GM19324 (cell line): ENCODE measurements around the gene HIGD1A.
"Not testable (repeated sequence)": the region's sequence is repeated elsewhere in the genome, so short reads cannot be mapped to it uniquely, and the experiment has no call there.

Experiments used
- ATAC-seq: cut with Tn5 transposase; IDR thresholded peaks from one replicate; pipeline ENCODE4 v1.9.1; 2021; ENCODE audit warnings: mild to moderate bottlenecking, moderate library complexity; ENCODE audit not compliant: unreplicated experiment, low FRiP score

Gene HIGD1A

GRCh38 chr3:42829628-42830436 is 25.5 kb upstream of the HIGD1A start:
- ATAC-seq, result no peak

GRCh38 chr3:42829083-42829627 is 24.9 kb upstream of the HIGD1A start:
- no peak for ATAC-seq

DNA sequence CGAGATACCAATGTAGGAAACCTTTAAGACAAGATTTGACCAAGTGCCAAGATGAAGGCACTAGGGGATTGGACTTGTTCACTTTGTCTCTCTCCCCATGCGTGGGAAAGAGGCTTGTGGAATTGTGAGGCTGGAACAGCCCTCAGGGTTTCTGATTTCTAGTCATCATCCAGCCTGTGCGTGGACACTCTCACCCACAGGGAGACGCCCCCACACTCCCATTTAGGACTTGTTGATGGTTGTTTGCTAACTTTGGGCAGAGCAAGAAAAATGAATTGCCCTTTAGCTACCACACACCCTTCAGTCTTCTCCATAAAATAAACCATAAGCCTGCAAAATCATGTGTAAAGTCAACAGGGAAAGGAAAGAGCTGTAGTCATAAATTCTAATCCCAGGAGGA is 23.4 kb upstream of the HIGD1A start:
- no peak for ATAC-seq

DNA sequence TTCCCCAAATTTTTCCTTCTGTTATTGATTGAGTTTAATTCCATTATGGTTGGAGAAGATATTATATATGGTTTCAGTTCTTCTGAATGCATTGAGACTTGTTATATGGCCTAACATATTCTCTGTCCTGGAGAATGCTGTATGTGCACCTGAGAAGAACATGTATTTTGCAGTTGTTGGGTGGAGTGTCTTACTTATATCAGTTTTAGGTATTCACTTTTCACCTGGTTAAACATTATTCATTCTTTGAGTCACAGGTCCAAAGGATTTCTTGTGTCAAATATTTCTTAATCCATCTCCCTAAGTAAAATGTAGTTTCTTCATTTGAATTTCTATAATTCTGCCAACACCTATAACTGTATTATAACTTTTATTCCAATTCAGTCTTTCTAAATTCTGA is 22.7 kb upstream of the HIGD1A start:
- ATAC-seq, result no peak

DNA sequence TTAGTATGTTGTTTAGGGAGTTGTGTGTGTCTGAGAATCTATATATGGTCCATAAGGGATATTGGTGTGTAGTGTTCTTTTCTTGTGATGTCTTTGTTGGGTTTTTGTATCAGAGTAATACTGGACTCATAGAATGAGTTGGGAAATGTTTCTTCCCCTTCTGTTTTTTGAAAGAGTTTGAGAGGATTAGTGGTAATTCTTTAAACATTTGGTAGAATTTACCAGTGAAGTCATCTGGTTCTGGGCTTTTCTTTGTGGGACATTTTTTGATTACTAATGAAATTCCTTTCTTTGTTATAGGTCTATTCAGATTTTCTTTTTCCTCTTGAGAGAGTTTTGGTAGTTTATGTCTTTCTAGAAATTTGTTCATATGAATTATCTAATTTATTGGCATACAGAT is 21.9 kb upstream of the HIGD1A start:
- no peak for ATAC-seq

DNA sequence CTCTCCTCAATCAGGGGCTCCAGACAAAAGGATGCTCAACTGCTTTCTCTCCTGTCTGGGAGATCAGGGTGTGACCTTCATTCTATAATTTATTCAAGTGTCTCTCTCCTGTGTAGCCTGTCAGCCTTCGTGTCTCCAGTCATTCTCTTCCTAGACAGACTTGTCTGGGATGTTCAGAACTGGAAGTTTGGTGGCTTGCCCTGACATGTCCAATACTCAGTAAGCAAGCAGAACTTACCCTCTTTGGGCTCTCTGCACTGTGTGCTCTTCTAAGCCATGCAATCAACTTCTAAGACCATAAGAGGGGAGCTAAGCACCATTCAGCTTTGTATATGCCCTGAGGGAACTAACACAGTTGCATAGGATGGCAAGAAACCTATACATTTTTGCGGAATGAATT is 19.1 kb upstream of the HIGD1A start:
- ATAC-seq, result no peak

- ATAC-seq, result no peak
Observed at GRCh38 chr3:42822828-42823227, 18.5 kb upstream of the HIGD1A start.

DNA sequence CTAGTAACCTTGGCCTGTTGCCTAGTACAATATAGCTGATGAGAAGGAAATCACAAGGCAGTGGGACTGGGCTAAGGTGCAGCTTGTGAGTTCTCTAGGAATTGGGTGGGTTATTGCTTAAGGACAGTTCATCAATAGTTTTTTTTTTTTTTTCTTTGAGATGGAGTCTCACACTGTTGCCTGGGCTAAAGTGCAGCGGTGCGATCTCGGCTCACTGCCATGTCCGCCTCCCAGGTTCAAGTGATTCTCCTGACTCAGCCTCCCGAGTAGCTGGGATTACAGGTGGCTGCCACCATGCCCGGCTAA is 16.4 kb upstream of the HIGD1A start:
- no peak for ATAC-seq

DNA sequence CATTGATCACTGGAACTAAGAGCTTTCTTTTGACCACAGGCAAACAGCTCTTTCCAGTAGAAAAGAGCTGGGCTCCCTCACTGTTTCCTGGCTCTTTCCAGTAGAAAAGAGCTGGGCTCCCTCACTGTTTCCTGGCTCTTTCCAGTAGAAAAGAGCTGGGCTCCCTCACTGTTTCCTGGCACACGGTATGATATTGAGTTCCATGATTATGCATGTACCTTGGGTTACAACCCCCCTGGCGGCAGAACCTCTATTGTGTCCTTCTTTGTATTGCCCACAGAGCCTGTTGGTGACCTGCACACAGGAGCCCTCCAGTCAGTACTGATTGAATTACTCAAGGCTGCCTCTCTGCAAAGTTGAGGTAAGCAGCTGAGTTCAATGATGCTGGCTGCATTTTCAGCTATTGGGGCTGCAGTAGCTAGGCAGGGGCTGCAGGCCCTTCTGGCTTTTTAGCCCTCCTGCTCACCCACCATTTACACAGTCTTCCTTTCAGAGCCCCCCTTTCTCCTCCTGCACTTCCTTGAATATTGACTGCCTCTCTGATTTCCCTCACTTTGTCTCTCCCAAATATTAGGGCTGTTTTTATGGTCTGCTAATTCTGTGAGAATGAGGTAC is 15.2 kb upstream of the HIGD1A start:
- ATAC-seq, result no peak

DNA sequence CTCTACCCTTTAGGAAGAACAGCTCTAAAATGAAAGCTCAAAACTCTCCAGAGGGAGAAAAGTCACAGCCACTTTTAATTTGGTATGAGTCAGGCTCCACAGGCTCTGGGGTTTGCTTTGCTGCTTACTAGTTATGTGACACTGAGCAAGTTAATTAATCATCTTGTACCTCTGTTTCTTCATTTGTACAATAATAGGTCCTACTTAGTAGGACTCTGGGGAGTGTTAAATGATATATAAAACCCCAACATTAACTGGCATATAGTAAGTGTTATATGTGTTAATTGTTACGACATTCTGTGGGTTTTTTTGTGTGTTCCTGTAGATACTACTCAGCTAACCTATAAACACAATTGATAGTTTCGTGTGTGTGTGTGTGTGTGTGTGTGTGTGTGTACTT is 11.5 kb upstream of the HIGD1A start:
- no peak for ATAC-seq

DNA sequence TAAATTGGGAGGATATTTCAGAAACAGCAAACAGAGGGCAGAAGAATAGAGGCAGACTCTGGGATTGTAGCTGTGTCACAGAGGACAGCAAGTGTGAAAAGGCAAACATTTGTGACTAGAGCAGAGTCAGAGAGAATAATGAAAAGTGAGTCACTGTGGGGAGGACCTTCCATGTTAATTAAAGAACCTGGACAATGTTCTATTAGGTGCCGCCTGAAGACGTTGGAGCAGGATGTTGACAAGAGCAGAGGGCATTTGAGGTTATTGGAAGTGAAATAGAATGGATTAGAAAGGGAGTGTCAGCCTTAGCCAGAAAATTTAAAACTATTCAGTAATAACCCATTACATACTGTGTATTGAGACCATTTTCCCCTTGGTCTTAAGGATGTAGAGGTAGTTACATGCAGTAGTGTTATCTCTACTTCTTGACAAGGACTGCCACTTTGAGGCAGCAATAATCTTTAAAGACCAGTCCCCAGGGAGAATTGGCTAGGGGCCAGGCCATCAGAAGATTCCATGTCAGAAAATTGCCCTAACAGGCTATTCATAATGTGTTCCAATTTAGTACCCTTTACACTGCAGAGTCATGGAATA is 10.7 kb upstream of the HIGD1A start:
- no peak for ATAC-seq

DNA sequence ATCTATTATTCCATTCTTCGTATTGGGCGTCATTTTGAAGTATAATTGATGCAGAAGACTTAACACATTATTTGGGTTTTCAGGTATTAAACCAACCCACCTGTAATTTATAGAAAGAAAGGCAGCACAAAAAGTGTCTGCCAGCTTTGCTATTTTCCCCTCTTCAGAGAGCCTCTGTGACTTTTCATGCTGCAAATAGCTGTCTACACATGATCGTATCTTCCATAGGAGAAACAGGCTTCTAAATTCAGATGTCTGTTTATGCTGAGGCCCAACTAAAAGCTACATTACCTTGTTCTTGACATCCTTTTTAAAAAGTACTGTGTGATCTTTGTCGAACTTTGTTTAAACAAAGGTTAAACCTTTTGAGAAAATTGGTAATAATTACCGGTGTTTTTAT is 10.0 kb upstream of the HIGD1A start:
- no peak for ATAC-seq

- not testable (repeated sequence) for ATAC-seq
Observed at GRCh38 chr3:42811118-42811883, 7.0 kb upstream of the HIGD1A start.

DNA sequence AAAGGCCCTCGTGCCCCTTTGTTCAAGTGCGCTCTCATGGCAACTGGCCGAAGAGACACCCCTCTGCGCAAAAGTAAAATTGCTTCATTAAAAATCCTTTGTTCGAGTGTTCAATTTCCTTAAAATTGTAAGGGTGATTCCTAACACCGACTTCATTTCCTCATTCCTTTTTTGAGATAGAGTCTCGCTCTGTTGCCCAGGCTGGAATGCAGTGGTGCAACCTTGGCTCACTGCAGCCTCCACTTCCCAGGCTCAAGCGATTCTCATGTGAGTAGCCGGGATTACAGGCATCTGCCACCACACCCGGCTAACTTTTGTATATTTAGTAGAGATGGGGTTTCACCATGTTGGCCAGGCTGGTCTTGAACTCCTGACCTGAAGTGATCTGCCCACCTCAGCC is 6.4 kb upstream of the HIGD1A start:
- ATAC-seq, result not testable (repeated sequence)

- ATAC-seq, result no peak
Observed at GRCh38 chr3:42809202-42809601, 4.9 kb upstream of the HIGD1A start, which contains the start of gene ACKR2. ACKR2 (plus strand) TSS chr3:42809445; CDS start chr3:42864503, 55,058 bp downstream.

GRCh38 chr3:42807929-42808328 is 3.6 kb upstream of the HIGD1A start:
- ATAC-seq, result no peak

- no peak for ATAC-seq
Observed at GRCh38 chr3:42805141-42805821, 991 bp upstream of the HIGD1A start.

GRCh38 chr3:42804831-42805132 is 492 bp upstream of the HIGD1A start:
- ATAC-seq, result no peak

DNA sequence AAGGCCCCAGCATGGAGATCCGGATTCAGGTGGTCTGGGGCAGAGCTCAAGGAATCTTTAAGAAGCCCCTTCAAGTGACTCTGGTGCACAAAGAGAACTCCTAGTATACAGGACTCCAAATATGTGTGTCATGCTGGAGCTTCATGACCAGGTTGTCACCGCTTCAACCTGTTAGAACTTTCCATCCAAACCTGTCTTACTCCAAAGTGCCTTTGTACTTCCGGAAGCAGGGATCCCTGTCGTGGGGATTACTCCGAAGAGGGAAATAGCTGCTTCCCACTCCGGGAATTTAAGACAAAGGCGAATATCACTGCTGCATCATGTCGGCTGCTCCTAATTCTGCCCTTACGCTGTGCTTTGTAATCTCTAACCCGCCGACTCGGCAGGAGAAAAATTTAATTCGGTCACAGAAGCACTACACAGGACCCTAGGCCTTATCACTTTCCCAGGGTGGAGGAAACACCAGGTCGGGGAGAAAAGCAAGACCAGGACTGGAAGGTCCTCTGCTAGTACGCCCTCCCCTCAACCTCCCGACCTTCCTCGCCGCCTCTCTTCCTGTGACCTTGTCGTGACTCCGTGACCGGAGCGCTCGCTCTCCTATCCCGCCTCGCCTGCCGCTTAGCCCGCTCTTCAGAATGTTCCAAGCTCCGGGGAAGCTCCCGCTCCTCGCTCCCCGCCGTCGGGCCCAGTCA is 730 bp downstream of the HIGD1A start:
- ATAC-seq, result peak; percentile 18

GRCh38 chr3:42802876-42803413 is 1.3 kb downstream of the HIGD1A start:
- ATAC-seq, result no peak
